Trophoblast cell (in vitro differentiated cells and primary cell): ENCODE data around the gene CFAP91.

Experiments
- DNase-seq, 2 donors: peaks; one replicate each; pipeline ENCODE4 v3.0.0-alpha.2; 2016
- H2AFZ ChIP-seq: 2 replicates; pipeline ENCODE4 v1.6.1; 2013; ENCODE audit warnings: low read length, moderate library complexity, mild to moderate bottlenecking; ENCODE audit not compliant: insufficient read depth, poor library complexity
- H2AK5ac ChIP-seq: 2 replicates; pipeline ENCODE4 v1.6.1; 2013; ENCODE audit warnings: mild to moderate bottlenecking, low read length
- H2BK120ac ChIP-seq: 2 replicates; pipeline ENCODE4 v1.6.1; 2013; ENCODE audit warnings: low read length, mild to moderate bottlenecking, moderate library complexity; ENCODE audit not compliant: insufficient read depth, poor library complexity
- H2BK12ac ChIP-seq: 2 replicates; pipeline ENCODE4 v1.6.1; 2013; ENCODE audit warnings: mild to moderate bottlenecking, low read length, moderate library complexity
- H2BK5ac ChIP-seq: 2 replicates; pipeline ENCODE4 v1.6.1; 2013; ENCODE audit warnings: low read length, low read depth, moderate library complexity, mild to moderate bottlenecking; ENCODE audit not compliant: poor library complexity
- H3K14ac ChIP-seq: 2 replicates; pipeline ENCODE4 v1.6.1; 2013; ENCODE audit warnings: mild to moderate bottlenecking, low read length
- H3K18ac ChIP-seq: 2 replicates; pipeline ENCODE4 v1.6.1; 2013; ENCODE audit warnings: mild to moderate bottlenecking, low read length
- H3K23ac ChIP-seq: 2 replicates; pipeline ENCODE4 v1.6.1; 2013; ENCODE audit warnings: low read length
- H3K27ac ChIP-seq: 2 replicates; pipeline ENCODE4 v1.5.1; 2013; ENCODE audit warnings: low read depth, mild to moderate bottlenecking, inconsistent platforms, low read length, moderate library complexity
- H3K27me3 ChIP-seq: 2 replicates; pipeline ENCODE4 v1.6.1; 2013; ENCODE audit warnings: inconsistent platforms, mild to moderate bottlenecking, low read length, moderate library complexity; ENCODE audit not compliant: insufficient read depth
- H3K36me3 ChIP-seq, 2 experiments: 1 replicate in 1 of 2; 2 replicates in 1 of 2; pipeline ENCODE4 v1.6.1; 2013; ENCODE audit warnings: low read length in 2 of 2, mild to moderate bottlenecking in 2 of 2, moderate library complexity in 1 of 2; ENCODE audit not compliant: insufficient read depth in 2 of 2, control insufficient read depth in 1 of 2
- H3K4ac ChIP-seq: 2 replicates; pipeline ENCODE4 v1.6.1; 2013; ENCODE audit warnings: low read depth, mild to moderate bottlenecking, low read length, moderate library complexity
- H3K4me1 ChIP-seq, 2 experiments: 1 replicate in 1 of 2; 2 replicates in 1 of 2; pipeline ENCODE4 v1.6.1; 2013; ENCODE audit warnings: low read length in 2 of 2, mild to moderate bottlenecking in 2 of 2, moderate library complexity in 1 of 2; ENCODE audit not compliant: insufficient read depth in 2 of 2, control insufficient read depth in 1 of 2
- H3K4me2 ChIP-seq: 2 replicates; pipeline ENCODE4 v1.6.1; 2013; ENCODE audit warnings: inconsistent platforms, mild to moderate bottlenecking, low read length, moderate library complexity
- H3K4me3 ChIP-seq: 2 replicates; pipeline ENCODE4 v1.5.1; 2013; ENCODE audit warnings: mild to moderate bottlenecking, low read depth, low read length, inconsistent platforms
- H3K79me1 ChIP-seq: one replicate; pipeline ENCODE4 v1.6.1; 2013; ENCODE audit warnings: low read length
- H3K79me2 ChIP-seq: 2 replicates; pipeline ENCODE4 v1.6.1; 2013; ENCODE audit warnings: low read length, mild to moderate bottlenecking; ENCODE audit not compliant: control insufficient read depth, insufficient read depth, poor library complexity
- H3K9ac ChIP-seq: 2 replicates; pipeline ENCODE4 v1.6.1; 2013; ENCODE audit warnings: mild to moderate bottlenecking, low read length
- H3K9me3 ChIP-seq: 2 replicates; pipeline ENCODE4 v1.6.1; 2013; ENCODE audit warnings: low read depth, mild to moderate bottlenecking, control low read depth, inconsistent platforms, low read length; ENCODE audit not compliant: insufficient read depth
- H4K12ac ChIP-seq: 2 replicates; pipeline ENCODE4 v1.6.1; 2013; ENCODE audit warnings: low read depth, mild to moderate bottlenecking, low read length, moderate library complexity
- H4K8ac ChIP-seq: 2 replicates; pipeline ENCODE4 v1.6.1; 2013; ENCODE audit warnings: low read depth, mild to moderate bottlenecking, low read length, moderate library complexity
- H4K91ac ChIP-seq: one replicate; pipeline ENCODE4 v1.6.1; 2013; ENCODE audit warnings: low read depth, mild to moderate bottlenecking, low read length, moderate library complexity
- WGBS: extraction: QIAGEN DNeasy Blood & Tissue Kit; methylation state at CpG from one replicate; pipeline ENCODE4 v1.1.7; 2013; ENCODE audit warnings: missing lambda C conversion rate; ENCODE audit not compliant: insufficient read length, insufficient coverage; ENCODE audit errors: extremely low coverage; 5-methylcytosine and 5-hydroxymethylcytosine counted together

Gene CFAP91

GRCh38 chr3:119726909-119727308 is 24.1 kb downstream of the CFAP91 start:
- H3K4me3 ChIP-seq = no peak overlapping the region
- no peak overlapping the region for H2BK5ac ChIP-seq
- H3K18ac ChIP-seq = no peak overlapping the region
- no peak overlapping the region for H3K23ac ChIP-seq
- DNase-seq = no peak
- H4K91ac ChIP-seq = no peak overlapping the region
- H2BK120ac ChIP-seq = no peak overlapping the region
- no peaks in the 10 kb centered on the region for H3K79me2 ChIP-seq
- H3K4me1 ChIP-seq = no peaks in the 10 kb centered on the region
- H3K9me3 ChIP-seq = no peaks in the 10 kb centered on the region
- H2AK5ac ChIP-seq = no peak overlapping the region
- no peak overlapping the region for H3K9ac ChIP-seq
- no peak overlapping the region for H4K8ac ChIP-seq
- no peak overlapping the region for H3K27ac ChIP-seq
- no peaks in the 10 kb centered on the region for H3K36me3 ChIP-seq
- no peak overlapping the region for H2AFZ ChIP-seq
- no CpG with 5 or more reads among the region's 2 CpGs for WGBS
- no peak overlapping the region for H3K4ac ChIP-seq
- no peak overlapping the region for H2BK12ac ChIP-seq
- H3K79me1 ChIP-seq = no peaks in the 10 kb centered on the region
- H3K27me3 ChIP-seq = no peaks in the 10 kb centered on the region
- H3K4me2 ChIP-seq = no peak overlapping the region
- no peak overlapping the region for H3K14ac ChIP-seq
- no peak overlapping the region for H4K12ac ChIP-seq

GRCh38 chr3:119729996-119730395 is 27.2 kb downstream of the CFAP91 start:
- Histone ChIP-seq H3K4me1 (no peaks in the 10 kb centered on the region), H3K4me2 (no peak overlapping the region), H2AK5ac (no peak overlapping the region), H3K14ac (no peak overlapping the region), H2BK120ac (no peak overlapping the region), H3K27ac (no peak overlapping the region), H3K18ac (no peak overlapping the region), H3K27me3 (no peaks in the 10 kb centered on the region), H3K9ac (no peak overlapping the region), H3K79me2 (no peaks in the 10 kb centered on the region), H3K9me3 (no peaks in the 10 kb centered on the region), H3K23ac (no peak overlapping the region), H3K79me1 (no peaks in the 10 kb centered on the region), H2BK5ac (no peak overlapping the region), H4K91ac (no peak overlapping the region), H3K4ac (no peak overlapping the region), H2BK12ac (no peak overlapping the region), H4K12ac (no peak overlapping the region), H2AFZ (no peak overlapping the region), H3K4me3 (no peak overlapping the region), H3K36me3 (no peaks in the 10 kb centered on the region), H4K8ac (no peak overlapping the region)
- DNase-seq = no peak
- no CpG with 5 or more reads among the region's 6 CpGs for WGBS

- H2BK5ac ChIP-seq = no peak overlapping the region
- no peak overlapping the region for H2AFZ ChIP-seq
- H3K4ac ChIP-seq = no peak overlapping the region
- no peak overlapping the region for H3K23ac ChIP-seq
- no peaks in the 10 kb centered on the region for H3K79me1 ChIP-seq
- no peak overlapping the region for H3K18ac ChIP-seq
- WGBS = no CpG with 5 or more reads among the region's 8 CpGs
- H2BK120ac ChIP-seq = no peak overlapping the region
- H4K12ac ChIP-seq = no peak overlapping the region
- H3K4me1 ChIP-seq = no peaks in the 10 kb centered on the region
- no peak overlapping the region for H4K91ac ChIP-seq
- DNase-seq = no peak
- H3K4me3 ChIP-seq = no peak overlapping the region
- no peak overlapping the region for H3K4me2 ChIP-seq
- H3K14ac ChIP-seq = no peak overlapping the region
- no peaks in the 10 kb centered on the region for H3K9me3 ChIP-seq
- H2BK12ac ChIP-seq = no peak overlapping the region
- no peak overlapping the region for H3K9ac ChIP-seq
- no peak overlapping the region for H2AK5ac ChIP-seq
- no peak overlapping the region for H4K8ac ChIP-seq
- H3K79me2 ChIP-seq = no peaks in the 10 kb centered on the region
- no peaks in the 10 kb centered on the region for H3K27me3 ChIP-seq
- no peaks in the 10 kb centered on the region for H3K36me3 ChIP-seq
- no peak overlapping the region for H3K27ac ChIP-seq
Observed at GRCh38 chr3:119731560-119732343, 28.9 kb downstream of the CFAP91 start.

GRCh38 chr3:119733812-119734211 is 31.0 kb downstream of the CFAP91 start:
- no peak overlapping the region for H2BK5ac ChIP-seq
- no peaks in the 10 kb centered on the region for H3K36me3 ChIP-seq
- H4K8ac ChIP-seq = no peak overlapping the region
- no peak overlapping the region for H3K23ac ChIP-seq
- no peak overlapping the region for H2BK12ac ChIP-seq
- no peak overlapping the region for H2AFZ ChIP-seq
- no peak overlapping the region for H4K12ac ChIP-seq
- no peak overlapping the region for H3K18ac ChIP-seq
- H3K4me2 ChIP-seq = no peak overlapping the region
- H3K79me1 ChIP-seq = no peaks in the 10 kb centered on the region
- no peak overlapping the region for H2AK5ac ChIP-seq
- no peak overlapping the region for H4K91ac ChIP-seq
- no peak overlapping the region for H3K4me3 ChIP-seq
- no peak overlapping the region for H3K14ac ChIP-seq
- H3K4ac ChIP-seq = no peak overlapping the region
- H2BK120ac ChIP-seq = no peak overlapping the region
- H3K9ac ChIP-seq = no peak overlapping the region
- H3K27me3 ChIP-seq = no peaks in the 10 kb centered on the region
- no peak overlapping the region for H3K27ac ChIP-seq
- no peaks in the 10 kb centered on the region for H3K79me2 ChIP-seq
- no peaks in the 10 kb centered on the region for H3K9me3 ChIP-seq
- H3K4me1 ChIP-seq = no peaks in the 10 kb centered on the region
- no CpG with 5 or more reads among the region's 5 CpGs for WGBS
- DNase-seq = no peak
